Spleen (tissue), 7 donors: ENCODE data around the gene BBLN.

Experiments
- POLR2A ChIP-seq, 3 donors: fragments of 450-650 bp; IDR thresholded peaks; one replicate each; pipeline ENCODE4 v1.5.1; 2017; ENCODE audit warnings: antibody characterized with exemption in 3 of 3, mild to moderate bottlenecking in 1 of 3
- POLR2AphosphoS5 ChIP-seq, 3 donors: sonication (generic); formaldehyde crosslinking; IDR thresholded peaks; one replicate each; pipeline ENCODE4 v1.5.1; 2017; ENCODE audit warnings: antibody characterized with exemption in 3 of 3
- TF ChIP-seq, protein P1 (sequence below), 11 experiments: fragments of 200-600 bp in 7 of 11; fragments of 450-650 bp in 4 of 11; sonication (generic) in 4 of 11; IDR thresholded peaks in 8 of 11; conservative IDR thresholded peaks in 3 of 11; 1 replicate in 7 of 11; 2 replicates in 4 of 11; pipeline versions ENCODE4 v1.4.0 to v1.8.0; 2016 to 2021; ENCODE audit warnings: antibody characterized with exemption in 11 of 11, inconsistent platforms in 4 of 11, mild to moderate bottlenecking in 1 of 11
- donor health status: DM: no; HTN: no; CAD: no; lungs with moderate emphysema.
- donor health status: DM: no; HTN: no; CAD: no.
- donor health status: DM: no; HTN: no; CAD: no.

DNA sequence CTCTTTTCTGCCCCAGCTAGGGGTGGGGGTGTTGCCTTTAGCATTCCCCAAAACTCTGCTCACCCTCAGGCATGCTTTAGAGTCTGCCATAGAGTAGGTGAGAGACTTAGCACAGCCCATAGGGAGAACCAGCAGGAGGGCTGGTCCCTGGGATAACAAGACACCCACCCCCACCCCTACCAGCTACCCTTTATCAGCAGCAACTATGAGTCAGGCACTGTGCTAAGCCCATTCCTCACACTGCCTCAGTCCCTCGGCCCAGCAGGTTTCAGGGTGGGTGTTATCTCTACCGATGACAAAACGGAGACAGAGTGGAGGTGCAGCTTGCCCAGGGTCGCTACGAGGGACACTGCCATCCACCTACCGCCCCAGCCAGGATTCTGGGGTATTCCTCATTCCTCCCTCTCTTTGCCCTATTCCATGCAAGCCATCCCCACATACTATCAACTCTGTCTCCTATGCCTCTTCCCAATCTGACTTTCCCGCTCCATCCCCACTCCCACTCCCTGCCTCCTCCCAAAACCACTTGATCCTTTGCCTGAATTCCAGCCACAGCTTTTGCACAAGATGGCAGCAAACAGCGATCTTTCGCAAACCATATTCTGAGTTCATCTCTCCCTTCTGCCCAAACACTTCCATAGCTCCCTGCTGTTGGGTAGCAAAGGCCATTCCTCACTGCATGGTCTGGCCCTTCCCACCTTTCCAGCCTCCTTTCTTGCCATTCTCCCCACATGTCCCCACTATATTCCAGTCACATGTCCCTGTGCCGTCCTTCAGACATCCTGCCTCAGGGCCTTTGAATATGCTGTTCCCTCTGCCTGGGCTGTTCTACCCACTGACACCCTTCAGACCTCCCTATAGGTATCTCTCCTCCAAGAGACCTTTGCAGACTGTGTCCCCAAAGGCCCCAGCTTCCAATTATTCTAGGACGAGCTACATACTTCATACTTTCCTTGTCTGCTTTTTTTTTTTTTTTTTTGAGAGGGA lies 26.2 kb downstream of the BBLN start:
- TF ChIP-seq, protein P1, sequence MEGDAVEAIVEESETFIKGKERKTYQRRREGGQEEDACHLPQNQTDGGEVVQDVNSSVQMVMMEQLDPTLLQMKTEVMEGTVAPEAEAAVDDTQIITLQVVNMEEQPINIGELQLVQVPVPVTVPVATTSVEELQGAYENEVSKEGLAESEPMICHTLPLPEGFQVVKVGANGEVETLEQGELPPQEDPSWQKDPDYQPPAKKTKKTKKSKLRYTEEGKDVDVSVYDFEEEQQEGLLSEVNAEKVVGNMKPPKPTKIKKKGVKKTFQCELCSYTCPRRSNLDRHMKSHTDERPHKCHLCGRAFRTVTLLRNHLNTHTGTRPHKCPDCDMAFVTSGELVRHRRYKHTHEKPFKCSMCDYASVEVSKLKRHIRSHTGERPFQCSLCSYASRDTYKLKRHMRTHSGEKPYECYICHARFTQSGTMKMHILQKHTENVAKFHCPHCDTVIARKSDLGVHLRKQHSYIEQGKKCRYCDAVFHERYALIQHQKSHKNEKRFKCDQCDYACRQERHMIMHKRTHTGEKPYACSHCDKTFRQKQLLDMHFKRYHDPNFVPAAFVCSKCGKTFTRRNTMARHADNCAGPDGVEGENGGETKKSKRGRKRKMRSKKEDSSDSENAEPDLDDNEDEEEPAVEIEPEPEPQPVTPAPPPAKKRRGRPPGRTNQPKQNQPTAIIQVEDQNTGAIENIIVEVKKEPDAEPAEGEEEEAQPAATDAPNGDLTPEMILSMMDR (IDR thresholded peaks at IDR 0.05 in 8 of 11, conservative IDR thresholded peaks at IDR 0.05 in 3 of 11) = no peak
- TF ChIP-seq POLR2A (IDR thresholded peaks at IDR 0.05) (no peak), POLR2AphosphoS5 (IDR thresholded peaks at IDR 0.05) (no peak)
